Dermis microvascular lymphatic vessel endothelial cell (primary cell): ENCODE results near the gene ADD3. TPM values are rescaled to one million over a fixed set of nuclear protein-coding genes. Genes with fewer than 3 reads are reported as not detected.

Experiments
- DNase-seq, 2 donors: peaks; one replicate each; pipeline versions ENCODE4 v3.0.0 to v3.0.0-alpha.2; 2010; ENCODE audit warnings: low read depth in 2 of 2
- total RNA-seq: library from RNA; depleted of rRNA; stranded (reverse); fragments of >200 nt; gene quantifications from 2 replicates; pipeline ENCODE4 v1.2.1, GENCODE V29; 2014

Gene ADD3
- total RNA-seq, 1 donor from 2014 or later, result 292 TPM

GRCh38 chr10:110176141-110177030 is 168.6 kb downstream of the ADD3 start:
- peak; percentile 7 to 10 for DNase-seq

- DNase-seq, result no peak
Measured at GRCh38 chr10:110179220-110179619, 171.4 kb downstream of the ADD3 start.

GRCh38 chr10:110181451-110181850 is 173.7 kb downstream of the ADD3 start:
- no peak for DNase-seq

GRCh38 chr10:110181911-110182310 is 174.1 kb downstream of the ADD3 start:
- DNase-seq, result no peak

GRCh38 chr10:110184398-110184797 is 176.6 kb downstream of the ADD3 start:
- DNase-seq, result no peak

Other genes with a start within 250 kb of the ADD3 start
- gene XPNPEP1, start 84.5 kb upstream of the ADD3 start, total RNA-seq, result 166 and 201 TPM in 2 replicates
- 5.3 and 9.6 TPM in 2 replicates for gene MXI1, start 199.6 kb downstream of the ADD3 start, total RNA-seq